Heart right ventricle (tissue), 16 donors: ENCODE results near the gene DDC. TPM values are rescaled to one million over a fixed set of nuclear protein-coding genes. Genes with fewer than 3 reads are reported as not detected.

ENCODE experiments used
- ATAC-seq, 8 donors: fragments of 200-7000 bp; cut with Tn5 transposase; one replicate each; pipeline ENCODE4 v1.9.1; 2020; ENCODE audit warnings: mild to moderate bottlenecking in 8 of 8, moderate library complexity in 8 of 8, moderate number of reproducible peaks in 1 of 8
- DNase-seq, 2 donors: peaks; one replicate each; pipeline ENCODE4 v3.0.0-alpha.2; 2020
- H3K27ac ChIP-seq, 10 donors: fragments of 200-600 bp; sonication (generic) in 2 of 10; one replicate each; pipeline versions ENCODE4 v1.5.0 to v1.8.0; 2020 to 2022; ENCODE audit warnings: mild to moderate bottlenecking in 3 of 10
- H3K27me3 ChIP-seq, 7 donors: fragments of 200-600 bp; one replicate each; pipeline ENCODE4 v1.8.0; 2021 to 2022; ENCODE audit warnings: mild to moderate bottlenecking in 2 of 7
- H3K36me3 ChIP-seq, 9 donors: fragments of 200-600 bp; sonication (generic) in 1 of 9; one replicate each; pipeline versions ENCODE4 v1.5.0 to v1.8.0; 2020 to 2022; ENCODE audit warnings: mild to moderate bottlenecking in 2 of 9
- H3K4me1 ChIP-seq, 9 donors: fragments of 200-600 bp; sonication (generic) in 1 of 9; one replicate each; pipeline versions ENCODE4 v1.5.0 to v1.8.0; 2020 to 2022; ENCODE audit warnings: mild to moderate bottlenecking in 4 of 9
- H3K4me3 ChIP-seq, 10 donors: fragments of 200-600 bp; sonication (generic) in 2 of 10; one replicate each; pipeline versions ENCODE4 v1.5.0 to v1.8.0; 2020 to 2022; ENCODE audit warnings: mild to moderate bottlenecking in 7 of 10, moderate library complexity in 2 of 10
- H3K9me3 ChIP-seq, 11 donors: fragments of 200-600 bp in 10 of 11; sonication (generic) in 2 of 11; one replicate each; pipeline versions ENCODE4 v1.5.0 to v1.8.0; 2013 to 2022; ENCODE audit warnings: mild to moderate bottlenecking in 2 of 11, control low read depth in 1 of 11, moderate library complexity in 1 of 11
- WGBS, 2 donors: extraction: QIAGEN DNeasy Blood & Tissue Kit; methylation state at CpG; one replicate each; pipeline ENCODE4 v1.1.7; 2013; ENCODE audit warnings: inconsistent platforms in 1 of 2; 5-methylcytosine and 5-hydroxymethylcytosine counted together
- intact Hi-C, 10 donors: fragments of 100-400 bp; cut with DNase I; formaldehyde crosslinking; loops; one replicate each; pipeline versions ENCODE4 v1.11.1 to v1.14.2; 2022
- polyA plus RNA-seq, 2 donors: library from polyadenylated mRNA; stranded (reverse); fragments of 200-250 nt; gene quantifications; one replicate each; pipeline ENCODE4 v1.2.3, GENCODE V29; 2013
- total RNA-seq, 10 donors: library from RNA; stranded (reverse); fragmentation: NEBNext Ultra II Directional in 3 of 10; extraction: Animal tissue kit (Norgen Biotek cat#: 25700) in 3 of 10; gene quantifications; one replicate each; pipeline versions ENCODE4 v1.2.1 to v1.2.4, GENCODE V29; 2021 to 2023
- TF ChIP-seq, protein P1 (sequence below), 9 donors: fragments of 200-600 bp; sonication (generic) in 2 of 9; IDR thresholded peaks; one replicate each; pipeline versions ENCODE4 v1.5.0 to v1.8.0; 2021 to 2022; ENCODE audit warnings: antibody characterized with exemption in 9 of 9, mild to moderate bottlenecking in 5 of 9, moderate library complexity in 1 of 9
- donor health status: Arrhythmogenic right ventricular cardiomyopathy.
- donor health status: ischemic (EF 13 %, LVEDD 7.1; RV severe dilation, severe dysfunction).
- donor health status: healthy with polysubstance abuse.
- donor health status: DM: no; HTN: yes; CAD: no.
- donor health status: DM: no; HTN: no; CAD: no.
- donor health status: ischemic (EF 25% LVEDD 6.9; RV normal size, moderate dysfunction).
- donor health status: ischemic (EF 25% LVEDD 5.7; RV mildly dilated, moderate dysfunction).
- donor health status: healthy.
- donor health status: DM: yes; HTN: yes; CAD: no.
- donor health status: Ischemic cardiomyopathy.
- donor health status: ischemic (EF 35%, LVEDD 5.7; RV mildly dilated, moderate dysfunction).
- donor health status: nonischemic (EF 11% LVEDD 7.7; RV severe dilation, severe dysfunction).
- donor health status: DM: yes; HTN: yes; CAD: no.
- donor health status: PGD.
- donor health status: ischemic (EF 29% LVEDD 5.4; RV normal size, mild dysfunction).
- donor health status: nonischemic (EF 23%, LVEDD 6.1; RV moderate dilation, normal function).

Gene DDC
- total and polyA plus RNA-seq, 12 donors = not detected

DNA sequence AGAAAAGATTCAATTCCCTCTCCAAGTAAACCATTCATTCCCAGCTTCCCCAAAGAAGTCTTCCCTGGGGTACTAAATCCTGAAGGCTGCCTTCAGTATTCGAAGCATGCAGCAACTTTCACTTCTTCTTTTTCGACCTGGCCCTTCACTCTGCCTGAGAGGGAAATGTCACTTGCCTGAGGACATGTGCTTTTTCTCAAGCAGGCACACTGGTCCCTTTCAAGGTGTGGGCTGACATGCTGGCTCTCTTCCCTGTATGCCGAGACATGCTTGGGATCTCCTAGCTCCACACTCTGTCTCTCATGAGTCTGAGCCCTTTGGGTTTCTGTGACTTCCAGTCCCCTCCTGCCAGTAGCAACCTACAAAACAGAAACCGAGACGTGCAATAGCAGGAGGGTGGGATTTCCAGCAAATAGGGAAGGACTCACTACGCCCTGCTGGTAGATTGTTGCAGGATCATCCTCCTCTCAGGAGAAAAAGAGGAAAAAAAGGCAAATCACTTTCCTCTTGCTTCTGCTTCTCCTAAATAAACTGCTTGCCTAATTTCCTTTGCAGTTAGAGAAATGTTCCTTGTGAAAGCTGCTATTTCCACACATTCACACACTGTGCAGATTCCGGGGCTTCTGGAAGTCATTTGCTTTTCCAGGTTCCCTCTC is 148.6 kb downstream of the DDC start:
- no peaks in the 10 kb centered on the region for H3K9me3 ChIP-seq
- TF ChIP-seq, protein P1, sequence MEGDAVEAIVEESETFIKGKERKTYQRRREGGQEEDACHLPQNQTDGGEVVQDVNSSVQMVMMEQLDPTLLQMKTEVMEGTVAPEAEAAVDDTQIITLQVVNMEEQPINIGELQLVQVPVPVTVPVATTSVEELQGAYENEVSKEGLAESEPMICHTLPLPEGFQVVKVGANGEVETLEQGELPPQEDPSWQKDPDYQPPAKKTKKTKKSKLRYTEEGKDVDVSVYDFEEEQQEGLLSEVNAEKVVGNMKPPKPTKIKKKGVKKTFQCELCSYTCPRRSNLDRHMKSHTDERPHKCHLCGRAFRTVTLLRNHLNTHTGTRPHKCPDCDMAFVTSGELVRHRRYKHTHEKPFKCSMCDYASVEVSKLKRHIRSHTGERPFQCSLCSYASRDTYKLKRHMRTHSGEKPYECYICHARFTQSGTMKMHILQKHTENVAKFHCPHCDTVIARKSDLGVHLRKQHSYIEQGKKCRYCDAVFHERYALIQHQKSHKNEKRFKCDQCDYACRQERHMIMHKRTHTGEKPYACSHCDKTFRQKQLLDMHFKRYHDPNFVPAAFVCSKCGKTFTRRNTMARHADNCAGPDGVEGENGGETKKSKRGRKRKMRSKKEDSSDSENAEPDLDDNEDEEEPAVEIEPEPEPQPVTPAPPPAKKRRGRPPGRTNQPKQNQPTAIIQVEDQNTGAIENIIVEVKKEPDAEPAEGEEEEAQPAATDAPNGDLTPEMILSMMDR (IDR thresholded peaks at IDR 0.05) = no peak
- DNase-seq = no peak

DNA sequence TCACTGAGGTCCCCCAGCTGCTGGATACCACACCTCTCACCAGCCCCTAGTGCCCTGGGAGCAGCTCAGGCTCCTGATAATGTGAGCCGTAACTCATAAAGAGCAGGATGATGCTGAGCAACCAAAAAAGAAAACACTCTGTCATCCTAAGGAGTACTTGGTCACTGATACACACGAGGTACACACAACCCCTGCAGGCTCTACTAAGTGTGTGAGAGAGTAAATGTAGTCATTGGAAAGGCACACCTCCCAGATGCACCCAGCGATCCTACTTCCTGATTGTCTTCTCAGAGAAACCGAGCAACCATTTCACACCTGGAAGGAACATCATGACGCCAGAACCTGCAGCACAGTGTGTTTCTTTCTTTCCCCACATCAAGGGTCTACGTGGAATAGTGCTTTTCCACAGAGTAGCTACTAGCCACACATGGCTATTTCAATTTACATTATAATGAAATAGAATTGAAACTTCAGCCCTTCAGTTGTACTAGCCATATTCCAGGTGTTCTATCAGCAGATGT is 149.3 kb downstream of the DDC start:
- H3K36me3 ChIP-seq = no peaks in the 10 kb centered on the region
- TF ChIP-seq, protein P1 (IDR thresholded peaks at IDR 0.05) = no peak
- DNase-seq (no peak), ATAC-seq (no peak)
- peaks cover 0 to 39% (median 0%) of the 10 kb centered on the region in 9 donors for H3K4me1 ChIP-seq
- no peak overlapping the region for H3K4me3 ChIP-seq
- H3K27ac ChIP-seq = peak overlapping the region in 1 of 10 donors; percentile 59
- H3K27me3 ChIP-seq = peaks cover 0 to 4% (median 0%) of the 10 kb centered on the region in 7 donors
- no peaks in the 10 kb centered on the region for H3K9me3 ChIP-seq
- 76 to 79% methylated on average over 6 of the region's 6 CpGs for WGBS, 2 donors
- intact Hi-C loops = loop anchor here in 9 of 10 donors (5.0 to 10.0 kb wide), 6 partner anchors 209 to 324 kb away; partner anchors contain the start of gene ZPBP (in 4 of the 9)

More for the DNA sequence above, 148.6 kb downstream of the DDC start:
- Histone ChIP-seq H3K4me1 (peaks cover 0 to 39% (median 0%) of the 10 kb centered on the region in 9 donors), H3K27ac (peak overlapping the region in 1 of 10 donors; percentile 59), H3K36me3 (no peaks in the 10 kb centered on the region), H3K4me3 (no peak overlapping the region), H3K27me3 (peaks cover 0 to 4% (median 0%) of the 10 kb centered on the region in 7 donors)
- 51 to 55% methylated on average over 7 of the region's 7 CpGs for WGBS, 2 donors
- peak in 7 of 8 donors; percentile 26 to 53 (median 51) for ATAC-seq
- intact Hi-C loops = loop anchor here in 9 of 10 donors (5.0 to 10.0 kb wide), 6 partner anchors 209 to 324 kb away; partner anchors contain the start of gene ZPBP (in 4 of the 9)

DNA sequence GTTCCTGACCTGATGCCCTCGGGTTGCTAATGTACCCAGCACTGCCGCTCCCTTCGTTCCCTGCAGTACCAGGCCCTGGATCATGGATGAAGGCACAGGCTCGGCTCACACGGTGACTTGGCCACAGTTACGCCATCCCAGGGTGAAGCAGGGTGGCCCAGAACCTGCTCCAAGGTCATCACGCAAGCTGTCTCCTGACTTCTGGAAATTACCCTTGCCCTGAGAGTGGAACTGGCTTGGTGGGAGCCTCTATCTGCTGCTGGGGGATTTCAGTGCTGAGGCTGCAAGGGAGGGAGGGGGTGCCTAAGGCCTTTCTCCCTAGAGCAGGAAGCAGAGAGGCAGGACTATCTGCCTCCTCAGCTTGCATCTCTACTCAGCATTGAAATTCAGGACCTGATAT is 151.6 kb downstream of the DDC start:
- H3K4me3 ChIP-seq = no peak overlapping the region
- ATAC-seq (no peak), DNase-seq (no peak)
- H3K27me3 ChIP-seq = peaks cover 0 to 2% (median 0%) of the 10 kb centered on the region in 7 donors
- H3K4me1 ChIP-seq = peaks cover 0 to 53% (median 0%) of the 10 kb centered on the region in 9 donors
- H3K27ac ChIP-seq = no peak overlapping the region
- intact Hi-C loops = loop anchor here in 3 of 10 donors (10.0 kb wide), 2 partner anchors 209 to 269 kb away; no protein-coding TSS in a partner anchor
- H3K9me3 ChIP-seq = no peaks in the 10 kb centered on the region
- TF ChIP-seq, protein P1 (IDR thresholded peaks at IDR 0.05) = no peak
- no peaks in the 10 kb centered on the region for H3K36me3 ChIP-seq
- WGBS, 2 donors = 90 to 91% methylated on average over 7 of the region's 7 CpGs

DNA sequence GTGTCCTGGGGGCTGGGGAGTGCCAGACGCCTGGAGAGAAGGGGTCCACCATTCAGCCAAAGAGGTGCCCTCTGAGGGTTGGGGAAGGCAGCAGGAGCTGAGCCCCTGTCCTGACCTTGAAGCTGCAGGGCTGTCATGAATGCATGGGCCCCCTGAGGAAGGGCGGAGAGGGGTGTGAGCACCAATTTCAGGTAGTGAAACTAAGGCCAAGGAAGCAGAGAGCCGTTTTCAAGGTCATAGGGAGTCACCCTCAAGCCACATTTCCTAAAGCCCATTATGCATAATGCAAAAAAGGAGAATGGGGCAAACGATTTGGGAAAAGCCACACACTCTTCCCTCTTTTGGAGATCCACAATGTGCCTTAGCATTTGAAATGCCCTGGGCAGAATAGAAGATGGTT is 152.2 kb downstream of the DDC start:
- Histone ChIP-seq H3K36me3 (no peaks in the 10 kb centered on the region), H3K9me3 (no peaks in the 10 kb centered on the region), H3K4me3 (no peak overlapping the region), H3K27ac (no peak overlapping the region), H3K27me3 (peaks cover 0 to 3% (median 0%) of the 10 kb centered on the region in 7 donors), H3K4me1 (peaks cover 0 to 52% (median 0%) of the 10 kb centered on the region in 9 donors)
- ATAC-seq (no peak), DNase-seq (no peak)
- 57 to 68% methylated on average over 4 of the region's 4 CpGs for WGBS, 2 donors
- intact Hi-C loops = loop anchor here in 3 of 10 donors (10.0 kb wide), 2 partner anchors 208 to 268 kb away; no protein-coding TSS in a partner anchor
- TF ChIP-seq, protein P1 (IDR thresholded peaks at IDR 0.05) = no peak
